ENCODE measurements around the gene TOX2.

TOX2 gene

GRCh38 chr20:43977962-43978361, 63.3 kb downstream of the TOX2 start:
- no peak for DNase-seq (ENCODE audit: low spot score)

GRCh38 chr20:43979576-43980105, 65.0 kb downstream of the TOX2 start:
- no peak for DNase-seq (ENCODE audit: low spot score)

- no peak for DNase-seq (ENCODE audit: low spot score)
Measured at GRCh38 chr20:43981540-43981939, 66.9 kb downstream of the TOX2 start.

- DNase-seq (ENCODE audit: low spot score), result no peak
Measured at GRCh38 chr20:43982016-43982415, 67.4 kb downstream of the TOX2 start.

- no peak for DNase-seq (ENCODE audit: low spot score)
Measured at GRCh38 chr20:43982886-43983285, 68.2 kb downstream of the TOX2 start.

- DNase-seq (ENCODE audit: low spot score), result no peak
Measured at GRCh38 chr20:43983359-43983758, 68.7 kb downstream of the TOX2 start.

- DNase-seq (ENCODE audit: low spot score), result no peak
Measured at GRCh38 chr20:43983904-43984361, 69.3 kb downstream of the TOX2 start.

GRCh38 chr20:43984587-43984986, 69.9 kb downstream of the TOX2 start:
- DNase-seq (ENCODE audit: low spot score), result no peak

- DNase-seq (ENCODE audit: low spot score), result no peak
Measured at GRCh38 chr20:43985121-43985520, 70.5 kb downstream of the TOX2 start.

- no peak for DNase-seq (ENCODE audit: low spot score)
Measured at GRCh38 chr20:43985608-43986316, 71.1 kb downstream of the TOX2 start.

- no peak for DNase-seq (ENCODE audit: low spot score)
Measured at GRCh38 chr20:43987018-43987417, 72.4 kb downstream of the TOX2 start.

- no peak for DNase-seq (ENCODE audit: low spot score)
Measured at GRCh38 chr20:43987531-43987930, 72.9 kb downstream of the TOX2 start.

GRCh38 chr20:43988451-43988850, 73.8 kb downstream of the TOX2 start:
- DNase-seq (ENCODE audit: low spot score), result no peak

GRCh38 chr20:43988867-43989266, 74.2 kb downstream of the TOX2 start:
- no peak for DNase-seq (ENCODE audit: low spot score)

- DNase-seq (ENCODE audit: low spot score), result no peak
Measured at GRCh38 chr20:43991261-43991660, 76.6 kb downstream of the TOX2 start.

- no peak for DNase-seq (ENCODE audit: low spot score)
Measured at GRCh38 chr20:43991982-43992381, 77.3 kb downstream of the TOX2 start.

- DNase-seq (ENCODE audit: low spot score), result no peak
Measured at GRCh38 chr20:43992885-43993284, 78.2 kb downstream of the TOX2 start.

GRCh38 chr20:43993560-43993959, 78.9 kb downstream of the TOX2 start:
- no peak for DNase-seq (ENCODE audit: low spot score)

- no peak for DNase-seq (ENCODE audit: low spot score)
Measured at GRCh38 chr20:43994486-43995100, 79.9 kb downstream of the TOX2 start.

- DNase-seq (ENCODE audit: low spot score), result no peak
Measured at GRCh38 chr20:43995645-43996044, 81.0 kb downstream of the TOX2 start.

- DNase-seq (ENCODE audit: low spot score), result no peak
Measured at GRCh38 chr20:43996240-43996930, 81.7 kb downstream of the TOX2 start.

GRCh38 chr20:43999848-44000247, 85.2 kb downstream of the TOX2 start:
- DNase-seq (ENCODE audit: low spot score), result no peak

All from SW480 (cell line).